NT2/D1 (cell line): ENCODE data around the gene SINHCAF.

ENCODE experiments used
- SUZ12 ChIP-seq: IDR thresholded peaks from 2 replicates; pipeline ENCODE4 v1.6.1; 2011; ENCODE audit not compliant: insufficient read length, insufficient read depth; ENCODE audit errors: extremely low read depth
- YY1 ChIP-seq: IDR thresholded peaks from 2 replicates; pipeline ENCODE4 v1.6.1; 2011; ENCODE audit not compliant: insufficient read length, insufficient read depth

- TF ChIP-seq SUZ12 = no peak
- TF ChIP-seq YY1 = no peak
Observed at GRCh38 chr12:31297572-31298514, 28.1 kb downstream of the SINHCAF start.
